Uterus (tissue), 4 donors: ENCODE measurements around the gene KRTAP10-5. TPM values are rescaled to one million over a fixed set of nuclear protein-coding genes. Genes with fewer than 3 reads are reported as not detected.
"Not testable (repeated sequence)": the region's sequence is repeated elsewhere in the genome, so short reads cannot be mapped to it uniquely, and the experiment has no call there.

ENCODE experiments used
- DNase-seq, 2 donors: peaks; one replicate each; pipeline ENCODE4 v3.0.0-alpha.2; 2019 to 2020
- H3K27ac ChIP-seq, 2 donors: fragments of 200-600 bp; sonication (generic); 1 replicate in 1 of 2; 2 replicates in 1 of 2; pipeline ENCODE4 v1.5.1; 2016 to 2018
- H3K27me3 ChIP-seq, 2 donors: fragments of 200-600 bp; sonication (generic); one replicate each; pipeline ENCODE4 v1.5.1; 2018 to 2019; ENCODE audit warnings: control low read depth in 1 of 2
- H3K36me3 ChIP-seq, 2 donors: fragments of 200-600 bp; sonication (generic); one replicate each; pipeline ENCODE4 v1.5.1; 2019; ENCODE audit warnings: control low read depth in 1 of 2
- H3K4me1 ChIP-seq, 2 donors: fragments of 200-600 bp; sonication (generic); one replicate each; pipeline ENCODE4 v1.5.1; 2018 to 2019; ENCODE audit warnings: control low read depth in 1 of 2
- H3K4me3 ChIP-seq, 2 donors: fragments of 200-600 bp; sonication (generic); 1 replicate in 1 of 2; 2 replicates in 1 of 2; pipeline ENCODE4 v1.5.1; 2018 to 2019; ENCODE audit warnings: mild to moderate bottlenecking in 1 of 2
- H3K9me3 ChIP-seq, 2 donors: fragments of 200-600 bp; sonication (generic); one replicate each; pipeline ENCODE4 v1.5.1; 2019; ENCODE audit warnings: control low read depth in 1 of 2
- POLR2A ChIP-seq, 2 donors: fragments of 450-650 bp; IDR thresholded peaks; one replicate each; pipeline ENCODE4 v1.6.1; 2016; ENCODE audit warnings: antibody characterized with exemption in 2 of 2, mild to moderate bottlenecking in 1 of 2, moderate library complexity in 1 of 2
- intact Hi-C: fragments of 100-400 bp; cut with DNase I; formaldehyde crosslinking; loops from one replicate; pipeline ENCODE4 v1.15.1; 2023; ENCODE audit warnings: low total_unique reads
- total RNA-seq, 4 donors: library from RNA; depleted of rRNA in 3 of 4; stranded (reverse); fragments of >200 nt in 3 of 4; gene quantifications; one replicate each; pipeline versions ENCODE4 v1.1.0 to v1.2.4, GENCODE V29; 2014 to 2023
- TF ChIP-seq, protein P1 (sequence below), 4 experiments: fragments of 200-600 bp in 2 of 4; fragments of 450-650 bp in 2 of 4; sonication (generic) in 2 of 4; IDR thresholded peaks; one replicate each; pipeline ENCODE4 v1.5.1; 2016 to 2019; ENCODE audit warnings: antibody characterized with exemption in 4 of 4, mild to moderate bottlenecking in 2 of 4, moderate library complexity in 1 of 4
- donor health status: DM: yes; HTN: yes; CAD: no.

KRTAP10-5 gene
- total RNA-seq, 4 donors from 2014 or later = not detected

GRCh38 chr21:44614161-44614631 lies 33.8 kb upstream of the KRTAP10-5 start:
- intact Hi-C loops = no loop called here
- TF ChIP-seq, protein P1, sequence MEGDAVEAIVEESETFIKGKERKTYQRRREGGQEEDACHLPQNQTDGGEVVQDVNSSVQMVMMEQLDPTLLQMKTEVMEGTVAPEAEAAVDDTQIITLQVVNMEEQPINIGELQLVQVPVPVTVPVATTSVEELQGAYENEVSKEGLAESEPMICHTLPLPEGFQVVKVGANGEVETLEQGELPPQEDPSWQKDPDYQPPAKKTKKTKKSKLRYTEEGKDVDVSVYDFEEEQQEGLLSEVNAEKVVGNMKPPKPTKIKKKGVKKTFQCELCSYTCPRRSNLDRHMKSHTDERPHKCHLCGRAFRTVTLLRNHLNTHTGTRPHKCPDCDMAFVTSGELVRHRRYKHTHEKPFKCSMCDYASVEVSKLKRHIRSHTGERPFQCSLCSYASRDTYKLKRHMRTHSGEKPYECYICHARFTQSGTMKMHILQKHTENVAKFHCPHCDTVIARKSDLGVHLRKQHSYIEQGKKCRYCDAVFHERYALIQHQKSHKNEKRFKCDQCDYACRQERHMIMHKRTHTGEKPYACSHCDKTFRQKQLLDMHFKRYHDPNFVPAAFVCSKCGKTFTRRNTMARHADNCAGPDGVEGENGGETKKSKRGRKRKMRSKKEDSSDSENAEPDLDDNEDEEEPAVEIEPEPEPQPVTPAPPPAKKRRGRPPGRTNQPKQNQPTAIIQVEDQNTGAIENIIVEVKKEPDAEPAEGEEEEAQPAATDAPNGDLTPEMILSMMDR (IDR thresholded peaks at IDR 0.05) = no peak
- no peak for TF ChIP-seq POLR2A (IDR thresholded peaks at IDR 0.05)
- Histone ChIP-seq H3K27ac (no peak overlapping the region), H3K36me3 (no peaks in the 10 kb centered on the region), H3K4me3 (no peak overlapping the region), H3K4me1 (no peaks in the 10 kb centered on the region), H3K9me3 (peaks cover 0 to 1% of the 10 kb centered on the region in 2 donors), H3K27me3 (no peaks in the 10 kb centered on the region)
- no peak for DNase-seq

- Histone ChIP-seq H3K9me3 (peaks cover 0 to 2% of the 10 kb centered on the region in 2 donors), H3K27me3 (no peaks in the 10 kb centered on the region), H3K36me3 (no peaks in the 10 kb centered on the region), H3K4me3 (no peak overlapping the region), H3K27ac (no peak overlapping the region), H3K4me1 (no peaks in the 10 kb centered on the region)
- intact Hi-C loops = no loop called here
- DNase-seq = no peak
- TF ChIP-seq POLR2A (IDR thresholded peaks at IDR 0.05) = no peak
- TF ChIP-seq, protein P1 (IDR thresholded peaks at IDR 0.05) = no peak
These were observed 33.2 kb upstream of the KRTAP10-5 start for GRCh38 chr21:44613386-44614155.

DNA sequence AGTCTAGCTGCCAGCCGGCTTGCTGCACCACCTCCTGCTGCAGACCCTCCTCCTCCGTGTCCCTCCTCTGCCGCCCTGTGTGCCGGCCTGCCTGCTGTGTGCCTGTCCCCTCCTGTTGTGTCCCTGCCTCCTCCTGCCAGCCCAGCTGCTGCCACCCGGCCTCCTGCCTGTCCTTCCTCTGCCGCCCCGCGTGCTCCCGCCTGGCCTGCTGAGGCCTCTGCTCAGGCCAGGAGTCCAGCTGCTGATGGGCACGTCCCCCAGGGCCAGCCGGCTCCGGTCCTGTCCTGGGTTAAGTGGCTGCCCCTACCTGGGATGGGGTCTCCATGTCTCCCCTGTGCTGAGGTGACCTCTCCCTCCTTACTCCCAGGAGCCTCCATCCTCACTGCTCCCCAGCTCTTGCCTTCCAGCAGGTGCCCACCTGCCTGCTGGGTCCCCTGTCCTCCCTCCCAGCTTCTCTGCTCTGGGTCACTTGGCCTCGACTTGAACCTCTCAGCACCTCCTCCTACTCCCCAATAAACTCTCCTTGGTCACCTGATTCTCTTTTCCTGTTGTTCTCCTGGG lies 32.3 kb upstream of the KRTAP10-5 start:
- Histone ChIP-seq H3K27ac (no peak overlapping the region), H3K9me3 (peaks cover 0 to 2% of the 10 kb centered on the region in 2 donors), H3K4me1 (no peaks in the 10 kb centered on the region), H3K4me3 (no peak overlapping the region), H3K36me3 (no peaks in the 10 kb centered on the region), H3K27me3 (no peaks in the 10 kb centered on the region)
- TF ChIP-seq POLR2A (IDR thresholded peaks at IDR 0.05) = no peak
- TF ChIP-seq, protein P1 (IDR thresholded peaks at IDR 0.05) = no peak
- no peak for DNase-seq
- intact Hi-C loops = no loop called here

GRCh38 chr21:44612029-44612486 lies 31.7 kb upstream of the KRTAP10-5 start, which contains the start of gene KRTAP10-8:
Gene KRTAP10-8 (plus strand): TSS chr21:44612079. CDS start chr21:44612101, 22 bp downstream.
- peaks cover 0 to 2% of the 10 kb centered on the region in 2 donors for H3K9me3 ChIP-seq
- no peaks in the 10 kb centered on the region for H3K36me3 ChIP-seq
- intact Hi-C loops = no loop called here
- no peak within 1 kb of the TSS for H3K4me3 ChIP-seq
- no peaks in the 10 kb centered on the region for H3K4me1 ChIP-seq
- no peak within 1 kb of the TSS for H3K27ac ChIP-seq
- H3K27me3 ChIP-seq = no peaks in the 10 kb centered on the region
- DNase-seq = no peak
- TF ChIP-seq, protein P1 (IDR thresholded peaks at IDR 0.05) = no peak
- TF ChIP-seq POLR2A (IDR thresholded peaks at IDR 0.05) = no peak

DNA sequence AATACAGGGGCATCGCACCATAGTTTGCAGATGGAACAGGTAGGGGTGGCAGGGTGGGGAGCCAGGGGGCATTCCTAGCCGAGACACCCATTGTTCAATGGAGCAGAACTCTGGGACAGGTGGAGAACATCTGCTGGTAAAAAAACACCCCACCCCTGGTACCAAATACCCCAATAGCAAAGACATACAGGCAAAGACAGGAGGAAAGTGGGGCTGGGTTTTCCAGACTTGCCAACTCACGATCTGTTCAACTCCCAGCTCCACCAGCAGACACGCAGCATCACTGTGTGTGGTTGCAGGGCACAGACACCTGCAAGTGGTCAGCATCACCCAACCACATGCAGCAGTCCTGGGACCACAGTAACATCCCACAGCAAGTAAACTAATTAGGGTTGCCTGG lies 31.1 kb upstream of the KRTAP10-5 start:
- DNase-seq = no peak
- no peak for TF ChIP-seq POLR2A (IDR thresholded peaks at IDR 0.05)
- TF ChIP-seq, protein P1 (IDR thresholded peaks at IDR 0.05) = no peak
- no peaks in the 10 kb centered on the region for H3K27me3 ChIP-seq
- no peak overlapping the region for H3K4me3 ChIP-seq
- peaks cover 0 to 2% of the 10 kb centered on the region in 2 donors for H3K9me3 ChIP-seq
- intact Hi-C loops = no loop called here
- no peak overlapping the region for H3K27ac ChIP-seq
- H3K36me3 ChIP-seq = no peaks in the 10 kb centered on the region
- H3K4me1 ChIP-seq = no peaks in the 10 kb centered on the region

DNA sequence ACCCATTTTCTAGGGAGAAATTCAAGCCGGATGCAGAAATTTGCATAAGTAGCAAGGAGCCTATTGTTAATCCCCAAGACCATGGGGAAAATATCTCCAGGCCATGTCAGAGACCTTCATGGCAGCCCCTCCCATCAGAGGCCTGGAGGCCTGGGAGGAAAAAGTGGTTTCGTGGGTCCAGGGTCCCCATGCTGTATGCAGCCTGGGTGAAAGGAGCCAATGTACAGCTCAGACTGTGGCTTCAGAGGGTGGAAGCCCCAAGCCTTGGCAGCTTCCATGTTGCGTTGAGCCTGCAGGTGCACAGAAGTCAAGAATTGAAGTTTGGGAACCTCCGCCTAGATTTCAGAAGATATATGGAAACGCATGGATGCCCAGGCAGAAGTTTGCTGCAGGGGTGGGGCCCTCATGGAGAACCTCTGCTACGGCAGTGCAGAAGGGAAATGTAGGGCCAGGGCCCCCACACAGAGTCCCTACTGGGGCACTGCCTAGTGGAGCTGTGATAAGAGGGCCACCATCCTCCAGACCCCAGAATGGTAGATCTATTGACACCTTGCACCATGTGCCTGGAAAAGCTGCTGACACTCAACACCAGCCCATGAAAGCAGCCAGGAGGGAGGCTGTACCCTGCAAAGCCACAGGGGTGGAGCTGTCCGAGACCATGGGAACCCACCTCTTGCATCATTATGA lies 29.9 kb upstream of the KRTAP10-5 start:
- DNase-seq, H3K4me1 ChIP-seq, H3K9me3 ChIP-seq, H3K4me3 ChIP-seq, intact Hi-C loops, H3K27ac ChIP-seq, H3K36me3 ChIP-seq, H3K27me3 ChIP-seq: not testable (repeated sequence)
